OCI-LY3 (cell line): Measurements from ENCODE around the gene PIK3C2B.

Experiments
- CTCF ChIP-seq: fragments of 200-600, 300-600 bp; sonication (generic); IDR thresholded peaks from 2 replicates; pipeline ENCODE4 v1.5.1; 2014; ENCODE audit warnings: antibody characterized with exemption, low read length, low read depth
- EZH2phosphoT487 ChIP-seq: fragments of 200-600 bp; shearing (Covaris generic); IDR thresholded peaks from 2 replicates; pipeline ENCODE4 v1.6.1; 2018; ENCODE audit warnings: antibody characterized with exemption, mixed run types, low read depth

- TF ChIP-seq CTCF (no peak), EZH2phosphoT487 (no peak)
These were observed 673 bp downstream of the PIK3C2B start for GRCh38 chr1:204493984-204494280.
